ENCODE results near the gene SPEG. TPM values are rescaled to one million over a fixed set of nuclear protein-coding genes. Genes with fewer than 3 reads are reported as not detected.

The SPEG gene
- total RNA-seq, 1 experiment from 2014 or later: 56.6 TPM

DNA sequence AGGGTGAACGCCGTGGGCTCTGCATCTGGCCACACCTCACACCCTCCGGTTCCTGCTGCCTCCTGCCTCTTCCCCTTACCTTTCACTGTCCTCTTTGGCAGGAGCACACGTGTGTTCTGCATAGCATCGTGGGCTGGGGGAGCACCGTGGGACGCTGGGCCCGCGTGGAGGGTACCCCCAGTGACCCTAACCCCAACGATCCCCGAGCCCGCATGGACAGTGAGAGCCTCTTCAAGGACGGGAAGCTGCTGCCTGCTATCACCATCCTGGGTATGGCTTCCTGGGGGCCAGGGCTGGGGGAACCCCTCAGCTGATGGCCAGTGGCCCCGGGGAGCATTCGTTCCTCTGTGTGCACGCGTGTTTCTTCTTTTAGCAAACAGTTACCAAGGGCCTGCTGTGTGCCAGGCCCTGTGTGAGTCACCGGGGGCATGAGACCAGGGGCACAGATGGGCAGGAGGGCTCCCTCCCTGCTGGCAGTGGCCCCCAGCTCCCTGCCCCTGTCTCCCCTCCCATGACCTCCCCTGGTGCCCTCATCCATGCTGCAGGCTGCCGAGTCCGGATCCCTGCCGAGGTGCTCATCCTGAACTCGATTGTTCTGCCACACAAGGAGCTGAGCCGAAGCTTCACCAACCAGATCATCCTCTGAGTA, 71.6 kb downstream of the SPEG start:
- DNase-seq (ENCODE audit: low read depth, low spot score): no peak
- no peak overlapping the region for H3K4me3 ChIP-seq (replicated peaks in 1 of 2; ENCODE audit: low read depth in 1 of 2, low read length in 2 of 2)
- H3K9me2 ChIP-seq (ENCODE audit: insufficient read depth): no peaks in the 10 kb centered on the region
- H4K20me1 ChIP-seq (ENCODE audit: insufficient read depth): no peaks in the 10 kb centered on the region
- no peak overlapping the region for H3K4me2 ChIP-seq (ENCODE audit: low read length)
- POLR2A ChIA-PET: no interaction called here
- no peak overlapping the region for H2AFZ ChIP-seq (ENCODE audit: low read depth, low read length, poor library complexity, severe bottlenecking)
- no peak overlapping the region for H3K27ac ChIP-seq (ENCODE audit: low read depth, low read length)
- no peak for ATAC-seq
- no peaks in the 10 kb centered on the region for H3K9me3 ChIP-seq (ENCODE audit: control insufficient read depth in 1 of 2, insufficient read depth in 1 of 2, low read depth in 1 of 2, low read length in 2 of 2)
- TSS peak; percentile 9 for BruUV-seq (replicated peaks)
- intact Hi-C loops (cut with micrococcal nuclease): no loop called here
- peaks cover 0 to 33% of the 10 kb centered on the region in 2 experiments; a peak in 2 of 4 replicates for H3K4me1 ChIP-seq (ENCODE audit: control insufficient read depth in 1 of 2, insufficient read depth in 2 of 2, low read length in 2 of 2)
- H3K27me3 ChIP-seq (ENCODE audit: insufficient read depth, low read length): no peaks in the 10 kb centered on the region
- H3K9ac ChIP-seq (ENCODE audit: low read length): no peak overlapping the region
- H3K36me3 ChIP-seq (ENCODE audit: control insufficient read depth in 1 of 2, insufficient read depth in 2 of 2, low read length in 2 of 2): peaks cover 6% of the 10 kb centered on the region in 2 experiments; a peak in 1 of 4 replicates
- no peaks in the 10 kb centered on the region for H3K79me2 ChIP-seq (ENCODE audit: insufficient read depth, low read length)
- RAD21 ChIA-PET (ENCODE audit: low non-redundant PET in 1 of 2, low total read pairs in 2 of 2, uncharacterized antibody in 2 of 2, unreplicated experiment in 2 of 2): no interaction called here
- TF ChIP-seq ELF1 (IDR thresholded peaks at IDR 0.05; ENCODE audit: borderline replicate concordance, low read depth) (no peak), POLR2A (IDR thresholded peaks at IDR 0.05; ENCODE audit: borderline replicate concordance, extremely low read depth, insufficient read depth, insufficient read length) (no peak), YY1 (IDR thresholded peaks at IDR 0.05; ENCODE audit: extremely low read depth, insufficient replicate concordance, low read depth, low read length) (no peak), EZH2 (IDR thresholded peaks at IDR 0.05) (no peak), EZH2phosphoT487 (IDR thresholded peaks at IDR 0.05; ENCODE audit: borderline replicate concordance) (no peak), SRF (IDR thresholded peaks at IDR 0.05; ENCODE audit: low read depth) (no peak), CEBPB (IDR thresholded peaks at IDR 0.05; ENCODE audit: low read depth) (no peak), MAX (IDR thresholded peaks at IDR 0.05) (no peak), ZNF274 (IDR thresholded peaks at IDR 0.05; ENCODE audit: low read depth, low read length) (no peak), SIN3A (IDR thresholded peaks at IDR 0.05; ENCODE audit: low read depth) (no peak), JUND (IDR thresholded peaks at IDR 0.05) (no peak), ZFX (IDR thresholded peaks at IDR 0.05) (no peak), POLR2AphosphoS5 (IDR thresholded peaks at IDR 0.05; ENCODE audit: low read depth, low read length) (no peak), EGR1 (IDR thresholded peaks at IDR 0.05; ENCODE audit: low read depth) (no peak), CBX3 (IDR thresholded peaks at IDR 0.05; ENCODE audit: low read depth) (no peak)
- TF ChIP-seq, protein P1, sequence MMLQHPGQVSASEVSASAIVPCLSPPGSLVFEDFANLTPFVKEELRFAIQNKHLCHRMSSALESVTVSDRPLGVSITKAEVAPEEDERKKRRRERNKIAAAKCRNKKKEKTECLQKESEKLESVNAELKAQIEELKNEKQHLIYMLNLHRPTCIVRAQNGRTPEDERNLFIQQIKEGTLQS (IDR thresholded peaks at IDR 0.05): no peak
- TF ChIP-seq, protein P2, sequence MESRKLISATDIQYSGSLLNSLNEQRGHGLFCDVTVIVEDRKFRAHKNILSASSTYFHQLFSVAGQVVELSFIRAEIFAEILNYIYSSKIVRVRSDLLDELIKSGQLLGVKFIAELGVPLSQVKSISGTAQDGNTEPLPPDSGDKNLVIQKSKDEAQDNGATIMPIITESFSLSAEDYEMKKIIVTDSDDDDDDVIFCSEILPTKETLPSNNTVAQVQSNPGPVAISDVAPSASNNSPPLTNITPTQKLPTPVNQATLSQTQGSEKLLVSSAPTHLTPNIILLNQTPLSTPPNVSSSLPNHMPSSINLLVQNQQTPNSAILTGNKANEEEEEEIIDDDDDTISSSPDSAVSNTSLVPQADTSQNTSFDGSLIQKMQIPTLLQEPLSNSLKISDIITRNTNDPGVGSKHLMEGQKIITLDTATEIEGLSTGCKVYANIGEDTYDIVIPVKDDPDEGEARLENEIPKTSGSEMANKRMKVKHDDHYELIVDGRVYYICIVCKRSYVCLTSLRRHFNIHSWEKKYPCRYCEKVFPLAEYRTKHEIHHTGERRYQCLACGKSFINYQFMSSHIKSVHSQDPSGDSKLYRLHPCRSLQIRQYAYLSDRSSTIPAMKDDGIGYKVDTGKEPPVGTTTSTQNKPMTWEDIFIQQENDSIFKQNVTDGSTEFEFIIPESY (IDR thresholded peaks at IDR 0.05; ENCODE audit: extremely low read depth, insufficient replicate concordance, low read length): no peak
- CTCF ChIA-PET: interaction anchor here (1.0 to 4.4 kb wide), 2 partner anchors 8 to 11 kb away, joined by 3 to 56 read pairs; partner anchors contain the start of gene GMPPA
